GM21367 (cell line): ENCODE data around the gene C1QTNF8.

Source experiments
- ATAC-seq: cut with Tn5 transposase; IDR thresholded peaks from one replicate; pipeline ENCODE4 v1.9.1; 2021; ENCODE audit not compliant: unreplicated experiment

The C1QTNF8 gene

GRCh38 chr16:1109648-1110047 lies 13.6 kb upstream of the C1QTNF8 start:
- no peak for ATAC-seq

GRCh38 chr16:1108299-1109252 lies 12.5 kb upstream of the C1QTNF8 start:
- no peak for ATAC-seq

- no peak for ATAC-seq
Measured at GRCh38 chr16:1107731-1108130, 11.7 kb upstream of the C1QTNF8 start.

GRCh38 chr16:1107141-1107540 lies 11.1 kb upstream of the C1QTNF8 start:
- ATAC-seq = no peak

GRCh38 chr16:1106659-1107058 lies 10.6 kb upstream of the C1QTNF8 start:
- ATAC-seq = no peak

GRCh38 chr16:1105888-1106620 lies 10.0 kb upstream of the C1QTNF8 start:
- ATAC-seq = no peak

- ATAC-seq = no peak
Measured at GRCh38 chr16:1103636-1103980, 7.6 kb upstream of the C1QTNF8 start.

GRCh38 chr16:1102921-1103635 lies 7.0 kb upstream of the C1QTNF8 start:
- ATAC-seq = no peak

- no peak for ATAC-seq
Measured at GRCh38 chr16:1102333-1102700, 6.3 kb upstream of the C1QTNF8 start.

- ATAC-seq = no peak
Measured at GRCh38 chr16:1101573-1102332, 5.7 kb upstream of the C1QTNF8 start.

GRCh38 chr16:1101133-1101532 lies 5.1 kb upstream of the C1QTNF8 start:
- no peak for ATAC-seq

- ATAC-seq = no peak
Measured at GRCh38 chr16:1100084-1100800, 4.2 kb upstream of the C1QTNF8 start.

- no peak for ATAC-seq
Measured at GRCh38 chr16:1099189-1100083, 3.4 kb upstream of the C1QTNF8 start.

GRCh38 chr16:1098266-1098991 lies 2.4 kb upstream of the C1QTNF8 start:
- ATAC-seq = no peak

- no peak for ATAC-seq
Measured at GRCh38 chr16:1097800-1098199, 1.8 kb upstream of the C1QTNF8 start.

GRCh38 chr16:1097156-1097555 lies 1.1 kb upstream of the C1QTNF8 start:
- ATAC-seq = no peak

GRCh38 chr16:1095450-1096168 lies 435 bp downstream of the C1QTNF8 start:
- ATAC-seq = no peak
